HepG2 (cell line): ENCODE data around the gene PSMB11. TPM values are rescaled to one million over a fixed set of nuclear protein-coding genes. Genes with fewer than 3 reads are reported as not detected.

Experiments used
- AHDC1 ChIP-seq: sonication (generic); formaldehyde crosslinking; IDR thresholded peaks from 2 replicates; pipeline ENCODE4 v1.5.1; 2020; ENCODE audit warnings: mild to moderate bottlenecking, missing genetic modification reagents, borderline replicate concordance
- ARHGAP35 ChIP-seq: sonication (generic); formaldehyde crosslinking; IDR thresholded peaks from 2 replicates; pipeline ENCODE4 v1.9.0; 2022; ENCODE audit warnings: mild to moderate bottlenecking, inconsistent platforms, moderate library complexity, missing genetic modification reagents, borderline replicate concordance
- ARNTL ChIP-seq: sonication (generic); formaldehyde crosslinking; IDR thresholded peaks from 2 replicates; pipeline ENCODE4 v1.4.0; 2020; ENCODE audit warnings: mild to moderate bottlenecking, missing genetic modification reagents
- ATRX ChIP-seq: sonication (generic); formaldehyde crosslinking; IDR thresholded peaks from 2 replicates; pipeline ENCODE4 v1.4.0; 2020; ENCODE audit warnings: missing genetic modification reagents, borderline replicate concordance
- CEBPZ ChIP-seq: IDR thresholded peaks from 2 replicates; pipeline ENCODE4 v1.6.1; 2012; ENCODE audit warnings: low read length, improper control_type of control experiment
- CHD4 ChIP-seq: fragments of 200-600 bp; sonication (generic); IDR thresholded peaks from 2 replicates; pipeline ENCODE4 v1.7.0; 2017; ENCODE audit warnings: mild to moderate bottlenecking, low read length, borderline replicate concordance
- FOXM1 ChIP-seq: sonication (generic); formaldehyde crosslinking; IDR thresholded peaks from 2 replicates; pipeline ENCODE4 v1.5.0; 2020; ENCODE audit warnings: missing genetic modification reagents
- KLF13 ChIP-seq: sonication (generic); formaldehyde crosslinking; IDR thresholded peaks from 2 replicates; pipeline ENCODE4 v1.4.0; 2020; ENCODE audit warnings: mild to moderate bottlenecking, missing genetic modification reagents
- LRRFIP1 ChIP-seq: sonication (generic); formaldehyde crosslinking; conservative IDR thresholded peaks from 2 replicates; pipeline ENCODE4 v1.4.0; 2020; ENCODE audit warnings: missing genetic modification reagents
- MAX ChIP-seq: IDR thresholded peaks from 2 replicates; pipeline ENCODE4 v1.6.1; 2012; ENCODE audit warnings: inconsistent platforms
- PHF8 ChIP-seq: sonication (generic); formaldehyde crosslinking; IDR thresholded peaks from 2 replicates; pipeline ENCODE4 v1.5.0; 2020; ENCODE audit warnings: missing genetic modification reagents
- ZNF282 ChIP-seq: fragments of 450-650 bp; IDR thresholded peaks from 2 replicates; pipeline ENCODE4 v1.6.1; 2018; ENCODE audit not compliant: partially characterized antibody
- ZNF354B ChIP-seq: sonication (generic); formaldehyde crosslinking; IDR thresholded peaks from 2 replicates; pipeline ENCODE4 v1.8.0; 2022; ENCODE audit warnings: mild to moderate bottlenecking, missing genetic modification reagents
- ZNF558 ChIP-seq: sonication (generic); formaldehyde crosslinking; IDR thresholded peaks from 2 replicates; pipeline ENCODE4 v1.9.0; 2022; ENCODE audit warnings: mild to moderate bottlenecking, missing genetic modification reagents, borderline replicate concordance
- ZNF589 ChIP-seq: sonication (generic); formaldehyde crosslinking; conservative IDR thresholded peaks from 2 replicates; pipeline ENCODE4 v1.8.0; 2022; ENCODE audit warnings: mild to moderate bottlenecking, moderate library complexity, missing genetic modification reagents
- ZNF616 ChIP-seq: sonication (generic); formaldehyde crosslinking; IDR thresholded peaks from 2 replicates; pipeline ENCODE4 v1.5.0; 2020; ENCODE audit warnings: low read depth, mild to moderate bottlenecking, missing genetic modification reagents
- ZNF724P ChIP-seq: sonication (generic); formaldehyde crosslinking; IDR thresholded peaks from 2 replicates; pipeline ENCODE4 v1.8.0; 2022; ENCODE audit warnings: missing genetic modification reagents, borderline replicate concordance
- ZNF75D ChIP-seq: sonication (generic); formaldehyde crosslinking; IDR thresholded peaks from 2 replicates; pipeline ENCODE4 v1.8.1; 2023; ENCODE audit warnings: missing genetic modification reagents, mild to moderate bottlenecking, borderline replicate concordance
- polyA plus RNA-seq, 8 experiments: library from polyadenylated mRNA; depleted of rRNA in 3 of 8; stranded (reverse) in 7 of 8; unstranded in 1 of 8; fragments of >200 nt; fragmentation: Illumina TruSeq in 4 of 8; extraction: Trizol in 4 of 8; gene quantifications; 2 replicates each; pipeline versions ENCODE4 v1.2.1 to v1.2.3, GENCODE V29; 2011 to 2016; ENCODE audit warnings: low read depth in 4 of 8, missing spikeins in 1 of 8, mixed read lengths in 1 of 8; ENCODE audit not compliant: insufficient read depth in 1 of 8
- total RNA-seq, 5 experiments: library from RNA; depleted of rRNA; stranded (reverse); fragments of >200 nt; fragmentation: Illumina TruSeq; extraction: Trizol; gene quantifications; 2 replicates each; pipeline ENCODE4 v1.2.3, GENCODE V29; 2016; ENCODE audit warnings: low read depth in 1 of 5

PSMB11 gene
- total and polyA plus RNA-seq, 2 of the 13 experiments (the other 11 are each of a cell fraction or from before 2014, with no cell fraction given): not detected

GRCh38 chr14:23035303-23036144 lies 6.5 kb upstream of the PSMB11 start (continued):
- TF ChIP-seq AHDC1 (CRISPR knock-in tag) (no peak), CHD4 (peak; percentile 82; the same call in 1 of the 2 replicates), ATRX (0 out of 2 replicates have a peak, but pooled peaks have one; percentile 49), ZNF724P (CRISPR knock-in tag) (no peak), KLF13 (CRISPR knock-in tag) (no peak), ARHGAP35 (CRISPR knock-in tag) (no peak), ZNF616 (CRISPR knock-in tag) (no peak), ZNF589 (no peak), ZNF354B (CRISPR knock-in tag) (no peak), FOXM1 (CRISPR knock-in tag) (no peak), ZNF282 (no peak), ZNF75D (CRISPR knock-in tag) (no peak), CEBPZ (no peak), MAX (no peak), ARNTL (CRISPR knock-in tag) (no peak), PHF8 (CRISPR knock-in tag) (no peak), LRRFIP1 (CRISPR knock-in tag) (no peak), ZNF558 (CRISPR knock-in tag) (no peak)
